ENCODE measurements around the gene KRT33A.

- TF ChIP-seq EZH2 (IDR thresholded peaks at IDR 0.05; ENCODE audit: insufficient read depth, poor library complexity, severe bottlenecking) = no peak
- no peak for TF ChIP-seq EZH2phosphoT487 (IDR thresholded peaks at IDR 0.05; ENCODE audit: insufficient read depth, low read depth)
Measured at GRCh38 chr17:41302981-41303380, 47.6 kb downstream of the KRT33A start.

Measured in GM23248 (cell line).